ENCODE data around the gene PAFAH1B2. TPM values are rescaled to one million over a fixed set of nuclear protein-coding genes. Genes with fewer than 3 reads are reported as not detected.

PAFAH1B2 gene
- total RNA-seq, 1 donor from 2014 or later, result 226 TPM

DNA sequence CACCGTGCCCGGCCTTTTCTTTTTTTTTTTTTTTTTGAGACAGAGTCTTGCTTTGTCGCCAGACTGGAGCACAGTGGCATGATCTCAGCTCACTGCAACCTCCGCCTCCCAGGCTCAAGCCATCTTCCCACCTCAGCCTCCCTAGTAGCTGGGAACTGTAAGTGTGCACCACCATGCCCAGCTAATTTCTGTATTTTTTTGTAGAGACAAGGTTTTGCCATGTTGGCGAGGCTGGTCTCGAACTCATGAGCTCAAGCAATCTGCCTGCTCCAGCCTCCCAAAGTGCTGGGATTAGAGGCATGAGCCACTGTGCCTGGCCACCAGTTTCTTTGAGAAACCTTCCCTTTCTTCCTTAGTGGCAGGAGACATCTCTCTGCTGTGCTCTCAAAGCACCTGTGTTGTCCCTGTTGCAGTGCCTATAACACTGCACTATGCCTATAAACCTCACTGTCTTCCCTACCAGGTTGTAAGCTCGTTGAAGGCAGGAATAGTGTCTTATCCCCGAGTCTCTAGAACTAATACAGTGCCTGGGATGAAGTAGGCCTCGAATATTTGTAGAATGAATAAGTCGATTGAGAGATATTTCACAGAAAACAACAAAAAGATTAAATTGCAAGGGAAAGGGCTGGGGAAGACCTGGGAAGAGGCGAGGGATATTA lies 68.7 kb downstream of the PAFAH1B2 start:
- Histone ChIP-seq H3K36me3 (ENCODE audit: control insufficient read depth, insufficient read depth, low read length) (peaks cover 11% of the 10 kb centered on the region), H3K27me3 (ENCODE audit: control insufficient read depth, insufficient read depth, low read length) (no peaks in the 10 kb centered on the region), H3K4me3 (ENCODE audit: low read depth, low read length) (no peak overlapping the region)
- TF ChIP-seq, protein P1, sequence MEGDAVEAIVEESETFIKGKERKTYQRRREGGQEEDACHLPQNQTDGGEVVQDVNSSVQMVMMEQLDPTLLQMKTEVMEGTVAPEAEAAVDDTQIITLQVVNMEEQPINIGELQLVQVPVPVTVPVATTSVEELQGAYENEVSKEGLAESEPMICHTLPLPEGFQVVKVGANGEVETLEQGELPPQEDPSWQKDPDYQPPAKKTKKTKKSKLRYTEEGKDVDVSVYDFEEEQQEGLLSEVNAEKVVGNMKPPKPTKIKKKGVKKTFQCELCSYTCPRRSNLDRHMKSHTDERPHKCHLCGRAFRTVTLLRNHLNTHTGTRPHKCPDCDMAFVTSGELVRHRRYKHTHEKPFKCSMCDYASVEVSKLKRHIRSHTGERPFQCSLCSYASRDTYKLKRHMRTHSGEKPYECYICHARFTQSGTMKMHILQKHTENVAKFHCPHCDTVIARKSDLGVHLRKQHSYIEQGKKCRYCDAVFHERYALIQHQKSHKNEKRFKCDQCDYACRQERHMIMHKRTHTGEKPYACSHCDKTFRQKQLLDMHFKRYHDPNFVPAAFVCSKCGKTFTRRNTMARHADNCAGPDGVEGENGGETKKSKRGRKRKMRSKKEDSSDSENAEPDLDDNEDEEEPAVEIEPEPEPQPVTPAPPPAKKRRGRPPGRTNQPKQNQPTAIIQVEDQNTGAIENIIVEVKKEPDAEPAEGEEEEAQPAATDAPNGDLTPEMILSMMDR (IDR thresholded peaks at IDR 0.05; ENCODE audit: insufficient read depth, low read length, severe bottlenecking), result no peak
- no peak for FAIRE-seq
- DNase-seq (ENCODE audit: low read depth), result no peak

DNA sequence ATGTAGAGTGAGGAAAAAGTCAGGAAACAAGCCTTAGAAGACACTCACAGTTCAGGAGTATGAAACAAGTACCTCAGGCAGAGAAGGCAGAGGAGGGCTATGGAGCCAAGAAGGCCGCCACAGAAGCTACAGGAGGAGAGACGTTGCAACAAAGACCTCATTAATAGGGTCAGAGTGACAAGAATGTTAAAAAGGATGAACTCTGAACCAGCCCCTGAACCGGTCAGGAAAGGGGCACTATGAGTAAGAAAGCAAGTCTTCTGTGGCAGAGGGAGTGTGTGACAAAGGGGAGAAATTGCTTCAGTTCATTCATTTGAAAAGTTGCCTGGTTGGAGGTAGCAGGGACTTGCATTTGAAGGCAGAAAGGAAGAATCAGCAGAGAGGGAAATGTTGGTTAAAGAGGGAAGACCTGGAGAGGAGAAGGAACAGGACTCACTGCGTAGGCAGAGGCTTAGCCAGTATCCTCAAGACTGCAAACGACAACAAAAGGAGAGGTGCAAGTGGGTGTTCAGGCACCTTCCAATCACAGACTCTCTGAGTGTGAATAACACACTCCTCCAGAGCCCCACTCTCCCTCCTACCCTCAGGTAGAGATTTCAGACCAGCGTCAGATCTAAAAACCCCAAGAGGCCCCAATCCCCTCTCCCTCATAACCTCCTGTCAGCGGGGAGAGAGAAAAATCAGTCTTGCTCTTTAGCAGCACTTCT lies 70.5 kb downstream of the PAFAH1B2 start:
- no peaks in the 10 kb centered on the region for H3K27me3 ChIP-seq (ENCODE audit: control insufficient read depth, insufficient read depth, low read length)
- FAIRE-seq, result peak; percentile 52
- no peak for DNase-seq (ENCODE audit: low read depth)
- peaks cover 28% of the 10 kb centered on the region for H3K36me3 ChIP-seq (ENCODE audit: control insufficient read depth, insufficient read depth, low read length)
- TF ChIP-seq, protein P1 (IDR thresholded peaks at IDR 0.05; ENCODE audit: insufficient read depth, low read length, severe bottlenecking), result no peak
- H3K4me3 ChIP-seq (ENCODE audit: low read depth, low read length), result no peak overlapping the region

DNA sequence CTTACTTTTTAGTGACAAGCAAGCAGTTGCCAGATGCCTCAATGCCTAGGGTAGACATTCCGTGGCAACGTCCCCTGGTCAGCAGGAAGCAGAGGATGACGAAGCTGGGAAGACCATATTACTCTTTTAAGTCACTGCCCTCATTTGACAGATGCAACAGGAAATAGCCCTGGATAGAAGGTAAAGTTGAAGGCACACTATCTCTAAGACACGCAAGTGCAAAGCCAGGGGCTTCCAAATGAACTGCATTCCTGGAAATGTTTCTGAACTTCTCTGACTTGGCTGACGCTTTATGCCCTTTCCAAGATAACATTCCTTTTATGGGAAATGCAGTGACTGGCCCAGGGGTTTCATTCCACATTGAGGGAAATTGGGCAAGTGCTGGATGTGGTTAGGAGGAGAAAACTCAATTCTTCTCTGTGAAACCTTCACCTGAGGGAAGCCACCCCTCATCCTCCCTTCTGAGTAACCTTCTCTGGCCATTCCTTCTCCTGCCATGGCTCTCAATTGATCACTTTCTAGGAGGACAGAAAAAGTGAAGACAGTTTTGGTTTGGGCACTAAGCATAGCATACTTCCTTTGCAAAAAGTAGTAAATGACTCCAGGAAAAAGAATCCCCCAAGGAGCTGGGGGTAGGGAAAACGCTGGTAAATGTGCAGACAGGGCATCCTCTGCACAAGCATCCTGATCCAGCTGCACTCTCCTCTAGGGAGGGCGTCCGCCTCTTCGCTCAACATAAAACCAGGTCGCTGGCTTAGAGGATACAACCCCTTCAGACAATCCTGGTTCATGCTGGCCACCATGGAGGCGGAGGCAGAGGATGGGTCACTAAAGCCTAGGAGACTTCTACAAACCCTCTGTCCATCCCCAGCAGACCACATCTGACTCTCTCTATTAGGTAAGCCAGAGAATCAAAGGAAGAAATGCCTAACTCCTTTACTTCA lies 73.3 kb downstream of the PAFAH1B2 start:
- TF ChIP-seq, protein P1 (IDR thresholded peaks at IDR 0.05; ENCODE audit: insufficient read depth, low read length, severe bottlenecking), result no peak
- Histone ChIP-seq H3K36me3 (ENCODE audit: control insufficient read depth, insufficient read depth, low read length) (peaks cover 33% of the 10 kb centered on the region), H3K4me3 (ENCODE audit: low read depth, low read length) (no peak overlapping the region), H3K27me3 (ENCODE audit: control insufficient read depth, insufficient read depth, low read length) (no peaks in the 10 kb centered on the region)
- FAIRE-seq, result no peak
- no peak for DNase-seq (ENCODE audit: low read depth)

DNA sequence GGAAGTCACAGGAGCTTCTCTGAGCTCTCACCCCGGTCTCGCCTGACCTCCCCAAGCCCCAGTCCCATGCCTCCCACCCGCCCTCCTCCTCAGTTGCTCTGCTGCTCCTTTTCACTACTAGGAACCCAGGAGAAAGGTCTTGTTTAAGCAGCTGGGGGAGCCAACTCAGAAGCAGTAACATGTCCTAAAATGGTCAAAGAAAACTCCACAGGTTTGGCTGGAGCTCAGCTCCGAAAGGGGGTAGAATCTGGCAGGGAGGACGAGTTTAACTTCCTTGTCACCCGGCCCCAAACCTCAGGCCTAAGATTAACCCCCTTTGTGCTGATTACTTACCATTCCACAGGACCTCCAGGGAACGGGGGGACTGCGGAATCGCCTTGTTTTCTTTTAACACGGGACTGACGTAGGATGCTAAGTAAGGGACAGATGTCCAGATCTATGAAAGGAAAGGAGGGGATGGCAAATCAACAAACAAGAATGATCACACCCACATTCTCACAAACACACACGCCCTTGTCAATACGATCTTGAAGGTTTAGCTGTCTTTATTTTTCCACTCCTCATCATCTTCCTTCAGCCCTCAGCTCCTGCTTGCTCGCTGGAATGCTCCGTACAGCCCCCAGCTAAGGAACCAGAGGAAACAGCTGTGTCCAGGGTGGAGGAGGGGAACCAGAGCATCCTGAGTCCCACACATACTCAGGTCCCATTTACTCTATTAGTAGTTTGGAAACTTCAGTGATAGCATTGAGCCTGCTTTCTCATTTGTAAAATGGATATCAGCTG lies 74.2 kb downstream of the PAFAH1B2 start:
- DNase-seq (ENCODE audit: low read depth) (no peak), FAIRE-seq (peak; percentile 55)
- Histone ChIP-seq H3K27me3 (ENCODE audit: control insufficient read depth, insufficient read depth, low read length) (no peaks in the 10 kb centered on the region), H3K36me3 (ENCODE audit: control insufficient read depth, insufficient read depth, low read length) (peaks cover 38% of the 10 kb centered on the region), H3K4me3 (ENCODE audit: low read depth, low read length) (no peak overlapping the region)
- TF ChIP-seq, protein P1 (IDR thresholded peaks at IDR 0.05; ENCODE audit: insufficient read depth, low read length, severe bottlenecking), result no peak

DNA sequence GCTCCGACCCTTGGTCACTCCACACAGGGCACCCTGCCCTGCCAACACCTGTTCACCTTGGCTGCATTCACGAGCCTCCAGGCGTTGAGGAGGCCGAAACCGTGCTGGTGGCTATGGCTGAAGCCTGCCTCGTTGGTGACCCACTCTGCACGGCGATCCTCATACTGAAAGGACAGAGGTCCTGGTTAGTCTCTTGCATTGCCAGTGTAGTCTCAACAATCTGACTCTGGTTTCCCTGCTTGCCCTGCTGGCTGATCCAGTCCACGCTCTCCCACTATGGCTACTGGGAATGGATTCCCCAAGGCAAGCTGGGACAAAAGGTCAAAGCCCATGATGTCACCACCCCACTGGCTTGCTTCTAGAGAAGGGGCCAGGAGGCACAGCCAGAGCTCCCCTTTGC lies 74.9 kb downstream of the PAFAH1B2 start:
- TF ChIP-seq, protein P1 (IDR thresholded peaks at IDR 0.05; ENCODE audit: insufficient read depth, low read length, severe bottlenecking), result no peak
- no peaks in the 10 kb centered on the region for H3K27me3 ChIP-seq (ENCODE audit: control insufficient read depth, insufficient read depth, low read length)
- DNase-seq (ENCODE audit: low read depth), result no peak
- H3K4me3 ChIP-seq (ENCODE audit: low read depth, low read length), result no peak overlapping the region
- H3K36me3 ChIP-seq (ENCODE audit: control insufficient read depth, insufficient read depth, low read length), result peaks cover 41% of the 10 kb centered on the region
- FAIRE-seq, result no peak
